Mesenchymal stem cell (in vitro differentiated cells and primary cell): ENCODE results near the gene SRL.

Experiments
- DNase-seq: peaks from one replicate; pipeline ENCODE4 v3.0.0-alpha.2; 2013
- H2AFZ ChIP-seq: one replicate; pipeline ENCODE4 v1.6.1; 2013; ENCODE audit warnings: low read depth, mild to moderate bottlenecking, control low read depth, inconsistent platforms, low read length, moderate library complexity
- H2AK5ac ChIP-seq: 2 replicates; pipeline ENCODE4 v1.6.1; 2013; ENCODE audit warnings: low read length, moderate library complexity, mild to moderate bottlenecking, inconsistent platforms; ENCODE audit not compliant: severe bottlenecking
- H2BK120ac ChIP-seq: one replicate; pipeline ENCODE4 v1.6.1; 2013; ENCODE audit warnings: low read depth, mild to moderate bottlenecking, inconsistent platforms, low read length, moderate library complexity
- H2BK12ac ChIP-seq, 2 experiments: one replicate each; pipeline ENCODE4 v1.6.1; 2013; ENCODE audit warnings: inconsistent platforms in 2 of 2, low read length in 2 of 2, mild to moderate bottlenecking in 2 of 2, moderate library complexity in 2 of 2, control low read depth in 1 of 2
- H2BK15ac ChIP-seq: one replicate; pipeline ENCODE4 v1.6.1; 2013; ENCODE audit warnings: mild to moderate bottlenecking, low read depth, inconsistent platforms; ENCODE audit not compliant: poor library complexity, severe bottlenecking
- H2BK5ac ChIP-seq: 2 replicates; pipeline ENCODE4 v1.6.1; 2013; ENCODE audit warnings: low read depth, mild to moderate bottlenecking, low read length, control low read depth, inconsistent platforms; ENCODE audit not compliant: poor library complexity, severe bottlenecking
- H3K14ac ChIP-seq, 2 experiments: one replicate each; pipeline ENCODE4 v1.6.1; 2013; ENCODE audit warnings: inconsistent platforms in 2 of 2, low read length in 2 of 2, control low read depth in 1 of 2, mild to moderate bottlenecking in 1 of 2, moderate library complexity in 1 of 2
- H3K18ac ChIP-seq, 2 experiments: one replicate each; pipeline ENCODE4 v1.6.1; 2013; ENCODE audit warnings: inconsistent platforms in 2 of 2, low read length in 2 of 2, control low read depth in 1 of 2, low read depth in 1 of 2, mild to moderate bottlenecking in 1 of 2
- H3K23ac ChIP-seq, 2 experiments: one replicate each; pipeline ENCODE4 v1.6.1; 2013; ENCODE audit warnings: inconsistent platforms in 2 of 2, low read length in 2 of 2, mild to moderate bottlenecking in 2 of 2, moderate library complexity in 2 of 2, control low read depth in 1 of 2
- H3K27ac ChIP-seq: 2 replicates; pipeline ENCODE4 v1.5.1; 2013; ENCODE audit warnings: mild to moderate bottlenecking, moderate library complexity, low read length, control low read depth, inconsistent platforms; ENCODE audit not compliant: poor library complexity, severe bottlenecking
- H3K27me3 ChIP-seq, 2 experiments: 2 replicates each; pipeline versions ENCODE4 v1.6.1 to v1.7.0; 2013; ENCODE audit warnings: low read length in 2 of 2, mild to moderate bottlenecking in 2 of 2, moderate library complexity in 2 of 2, control low read depth in 1 of 2, inconsistent platforms in 1 of 2; ENCODE audit not compliant: control insufficient read depth in 1 of 2, insufficient read depth in 1 of 2
- H3K36me3 ChIP-seq, 2 experiments: 2 replicates each; pipeline versions ENCODE4 v1.6.1 to v1.7.0; 2013; ENCODE audit warnings: low read length in 2 of 2, control low read depth in 1 of 2, inconsistent platforms in 1 of 2, low read depth in 1 of 2, mild to moderate bottlenecking in 1 of 2; ENCODE audit not compliant: insufficient read depth in 2 of 2, control insufficient read depth in 1 of 2
- H3K4ac ChIP-seq, 2 experiments: one replicate each; pipeline ENCODE4 v1.6.1; 2013; ENCODE audit warnings: inconsistent platforms in 2 of 2, low read length in 2 of 2, mild to moderate bottlenecking in 2 of 2, moderate library complexity in 2 of 2, control low read depth in 1 of 2, low read depth in 1 of 2
- H3K4me1 ChIP-seq: 2 replicates; pipeline ENCODE4 v1.6.1; 2013; ENCODE audit warnings: low read depth, low read length, control low read depth; ENCODE audit not compliant: control insufficient read depth, insufficient read depth
- H3K4me2 ChIP-seq: 2 replicates; pipeline ENCODE4 v1.6.1; 2013; ENCODE audit warnings: low read length, mild to moderate bottlenecking, inconsistent platforms; ENCODE audit not compliant: poor library complexity, severe bottlenecking
- H3K4me3 ChIP-seq, 2 experiments: 2 replicates each; pipeline versions ENCODE4 v1.5.1 to v1.7.0; 2013; ENCODE audit warnings: low read length in 2 of 2, mild to moderate bottlenecking in 2 of 2, control low read depth in 1 of 2, low read depth in 1 of 2; ENCODE audit not compliant: insufficient read depth in 1 of 2
- H3K79me1 ChIP-seq: replicated peaks from 2 replicates; pipeline ENCODE4 v1.6.1; 2013; ENCODE audit warnings: mild to moderate bottlenecking, control low read depth, low read length, inconsistent platforms; ENCODE audit not compliant: poor library complexity, severe bottlenecking
- H3K9ac ChIP-seq: 2 replicates; pipeline ENCODE4 v1.7.0; 2013; ENCODE audit warnings: mild to moderate bottlenecking, low read length, moderate library complexity
- H3K9me3 ChIP-seq: 2 replicates; pipeline ENCODE4 v1.7.0; 2013; ENCODE audit warnings: mild to moderate bottlenecking, low read length; ENCODE audit not compliant: control insufficient read depth
- H4K8ac ChIP-seq: one replicate; pipeline ENCODE4 v1.6.1; 2013; ENCODE audit warnings: inconsistent platforms, mild to moderate bottlenecking, low read length, moderate library complexity
- H4K91ac ChIP-seq: one replicate; pipeline ENCODE4 v1.6.1; 2013; ENCODE audit warnings: mild to moderate bottlenecking, low read length, inconsistent platforms
- WGBS: methylation state at CpG from one replicate; pipeline ENCODE4 v1.1.7; 2013; ENCODE audit warnings: mixed read lengths; 5-methylcytosine and 5-hydroxymethylcytosine counted together

Gene SRL

GRCh38 chr16:4182581-4183236 lies 59.2 kb downstream of the SRL start:
- Histone ChIP-seq H2AFZ (peak overlapping the region; percentile 60), H3K18ac (no peak overlapping the region), H2BK120ac (no peak overlapping the region), H3K4me1 (peaks cover 9% of the 10 kb centered on the region), H2BK5ac (no peak overlapping the region), H3K4ac (no peak overlapping the region), H2AK5ac (no peak overlapping the region), H3K27ac (peak overlapping the region; percentile 82), H3K27me3 (no peaks in the 10 kb centered on the region), H3K4me2 (peak overlapping the region; percentile 78), H2BK15ac (peak overlapping the region; percentile 19), H2BK12ac (no peak overlapping the region), H3K36me3 (no peaks in the 10 kb centered on the region), H3K23ac (no peak overlapping the region), H3K9ac (peak overlapping the region; percentile 98), H4K91ac (no peak overlapping the region), H3K14ac (no peak overlapping the region), H3K4me3 (peak overlapping the region in 1 of 2 experiments; percentile 87), H3K9me3 (no peaks in the 10 kb centered on the region), H4K8ac (peak overlapping the region; percentile 99), H3K79me1 (no peaks in the 10 kb centered on the region)
- DNase-seq = no peak
- WGBS = 97% methylated on average over 22 of the region's 23 CpGs

- H3K4ac ChIP-seq = no peak overlapping the region
- no peaks in the 10 kb centered on the region for H3K79me1 ChIP-seq
- no peaks in the 10 kb centered on the region for H3K36me3 ChIP-seq
- peaks cover 16% of the 10 kb centered on the region for H3K4me1 ChIP-seq
- no peak overlapping the region for H2BK120ac ChIP-seq
- H2BK5ac ChIP-seq = no peak overlapping the region
- H3K23ac ChIP-seq = no peak overlapping the region
- H4K91ac ChIP-seq = no peak overlapping the region
- no peaks in the 10 kb centered on the region for H3K27me3 ChIP-seq
- no peak overlapping the region for H3K4me3 ChIP-seq
- no peak overlapping the region for H2BK12ac ChIP-seq
- no peak for DNase-seq
- no peak overlapping the region for H2AFZ ChIP-seq
- no peak overlapping the region for H2AK5ac ChIP-seq
- no peak overlapping the region for H3K27ac ChIP-seq
- no peak overlapping the region for H3K18ac ChIP-seq
- H2BK15ac ChIP-seq = no peak overlapping the region
- H3K9me3 ChIP-seq = no peaks in the 10 kb centered on the region
- H3K9ac ChIP-seq = no peak overlapping the region
- WGBS = 92% methylated on average over 2 of the region's 5 CpGs
- no peak overlapping the region for H3K4me2 ChIP-seq
- H3K14ac ChIP-seq = no peak overlapping the region
- no peak overlapping the region for H4K8ac ChIP-seq
Measured at GRCh38 chr16:4180511-4180910, 61.4 kb downstream of the SRL start.

GRCh38 chr16:4179763-4180260 lies 62.1 kb downstream of the SRL start:
- no peak overlapping the region for H2BK5ac ChIP-seq
- no peak overlapping the region for H2BK15ac ChIP-seq
- no peak overlapping the region for H2BK120ac ChIP-seq
- H3K4me2 ChIP-seq = no peak overlapping the region
- no peak overlapping the region for H3K9ac ChIP-seq
- no peak overlapping the region for H3K27ac ChIP-seq
- 84% methylated on average over 7 of the region's 8 CpGs for WGBS
- H3K4me3 ChIP-seq = no peak overlapping the region
- DNase-seq = peak; percentile 23
- no peaks in the 10 kb centered on the region for H3K36me3 ChIP-seq
- no peak overlapping the region for H3K18ac ChIP-seq
- H3K4ac ChIP-seq = no peak overlapping the region
- no peak overlapping the region for H4K91ac ChIP-seq
- no peak overlapping the region for H3K23ac ChIP-seq
- peaks cover 16% of the 10 kb centered on the region for H3K4me1 ChIP-seq
- no peak overlapping the region for H2BK12ac ChIP-seq
- H2AK5ac ChIP-seq = no peak overlapping the region
- no peak overlapping the region for H4K8ac ChIP-seq
- no peak overlapping the region for H3K14ac ChIP-seq
- H3K9me3 ChIP-seq = no peaks in the 10 kb centered on the region
- no peak overlapping the region for H2AFZ ChIP-seq
- H3K27me3 ChIP-seq = no peaks in the 10 kb centered on the region
- no peaks in the 10 kb centered on the region for H3K79me1 ChIP-seq

GRCh38 chr16:4179020-4179419 lies 62.9 kb downstream of the SRL start:
- H2AK5ac ChIP-seq = no peak overlapping the region
- no peak overlapping the region for H2BK5ac ChIP-seq
- no peaks in the 10 kb centered on the region for H3K36me3 ChIP-seq
- H3K14ac ChIP-seq = no peak overlapping the region
- peaks cover 9% of the 10 kb centered on the region for H3K4me1 ChIP-seq
- H3K27ac ChIP-seq = no peak overlapping the region
- no peak overlapping the region for H2BK15ac ChIP-seq
- no peak overlapping the region for H3K18ac ChIP-seq
- DNase-seq = peak; percentile 37
- no peaks in the 10 kb centered on the region for H3K79me1 ChIP-seq
- no peak overlapping the region for H2BK12ac ChIP-seq
- no peak overlapping the region for H2BK120ac ChIP-seq
- no peak overlapping the region for H3K9ac ChIP-seq
- H4K8ac ChIP-seq = no peak overlapping the region
- no peak overlapping the region for H2AFZ ChIP-seq
- WGBS = 84% methylated on average over 5 of the region's 5 CpGs
- no peak overlapping the region for H4K91ac ChIP-seq
- H3K4ac ChIP-seq = no peak overlapping the region
- no peak overlapping the region for H3K23ac ChIP-seq
- no peaks in the 10 kb centered on the region for H3K9me3 ChIP-seq
- no peak overlapping the region for H3K4me2 ChIP-seq
- H3K4me3 ChIP-seq = no peak overlapping the region
- no peaks in the 10 kb centered on the region for H3K27me3 ChIP-seq
